HL-60 (cell line): ENCODE data around the gene BAIAP2.

Experiments
- DNase-seq, 2 experiments: peaks; one replicate each; pipeline ENCODE4 v3.0.0-alpha.2; 2010 to 2020; ENCODE audit warnings: low read depth in 1 of 2, low spot score in 1 of 2
- H3K27ac ChIP-seq: fragments of 250-450 bp; sonication (Bioruptor Pico); replicated peaks from 2 replicates; pipeline ENCODE4 v1.5.1; 2020; ENCODE audit warnings: mild to moderate bottlenecking, moderate library complexity
- H3K27me3 ChIP-seq: fragments of 250-450 bp; sonication (Bioruptor Pico); 2 replicates; pipeline ENCODE4 v1.5.1; 2021; ENCODE audit warnings: mild to moderate bottlenecking, moderate library complexity; ENCODE audit not compliant: insufficient read depth, poor library complexity, severe bottlenecking
- H3K4me3 ChIP-seq: replicated peaks from 2 replicates; pipeline ENCODE4 v1.5.1; 2011; ENCODE audit warnings: mild to moderate bottlenecking, control low read depth, low read length; ENCODE audit not compliant: insufficient read depth
- GABPA ChIP-seq: IDR thresholded peaks from 2 replicates; pipeline ENCODE4 v1.6.1; 2012; ENCODE audit warnings: low read depth
- POLR2AphosphoS5 ChIP-seq: IDR thresholded peaks from 2 replicates; pipeline ENCODE4 v1.6.1; 2012; ENCODE audit warnings: low read depth
- SPI1 ChIP-seq: IDR thresholded peaks from 2 replicates; pipeline ENCODE4 v1.6.1; 2012; ENCODE audit warnings: low read depth, mild to moderate bottlenecking, borderline replicate concordance
- TF ChIP-seq, protein P1 (sequence below): IDR thresholded peaks from 2 replicates; pipeline ENCODE4 v1.6.1; 2012; ENCODE audit warnings: low read depth; ENCODE audit not compliant: insufficient replicate concordance
- TF ChIP-seq, protein P2 (sequence below): IDR thresholded peaks from one replicate; pipeline ENCODE4 v1.5.1; 2011; ENCODE audit warnings: low read length, control low read depth, inconsistent platforms; ENCODE audit not compliant: insufficient read depth

Gene BAIAP2

DNA sequence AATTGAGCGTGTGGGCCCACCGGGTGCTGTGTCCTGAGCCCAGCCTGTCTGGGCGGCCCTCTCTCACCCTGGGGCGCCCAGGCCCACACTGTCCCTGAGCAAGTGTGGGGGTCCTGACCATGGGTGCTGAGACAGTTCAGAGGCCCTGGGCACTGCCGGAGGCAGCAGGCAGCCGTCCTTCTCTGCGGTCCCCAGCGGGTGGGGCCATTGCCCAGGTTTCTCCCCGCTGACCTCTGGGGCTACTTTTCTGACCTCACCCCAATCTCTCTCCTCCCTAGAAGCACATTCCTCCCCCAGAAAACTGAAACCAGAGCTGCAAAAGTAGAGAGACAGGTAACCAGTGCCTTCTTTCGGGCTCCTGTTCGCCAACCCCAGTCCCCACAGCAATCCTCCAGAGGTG is 94.3 kb downstream of the BAIAP2 start:
- no peak for DNase-seq
- Histone ChIP-seq H3K27me3 (no peaks in the 10 kb centered on the region), H3K27ac (no peak overlapping the region), H3K4me3 (no peak overlapping the region)
- TF ChIP-seq, protein P1, sequence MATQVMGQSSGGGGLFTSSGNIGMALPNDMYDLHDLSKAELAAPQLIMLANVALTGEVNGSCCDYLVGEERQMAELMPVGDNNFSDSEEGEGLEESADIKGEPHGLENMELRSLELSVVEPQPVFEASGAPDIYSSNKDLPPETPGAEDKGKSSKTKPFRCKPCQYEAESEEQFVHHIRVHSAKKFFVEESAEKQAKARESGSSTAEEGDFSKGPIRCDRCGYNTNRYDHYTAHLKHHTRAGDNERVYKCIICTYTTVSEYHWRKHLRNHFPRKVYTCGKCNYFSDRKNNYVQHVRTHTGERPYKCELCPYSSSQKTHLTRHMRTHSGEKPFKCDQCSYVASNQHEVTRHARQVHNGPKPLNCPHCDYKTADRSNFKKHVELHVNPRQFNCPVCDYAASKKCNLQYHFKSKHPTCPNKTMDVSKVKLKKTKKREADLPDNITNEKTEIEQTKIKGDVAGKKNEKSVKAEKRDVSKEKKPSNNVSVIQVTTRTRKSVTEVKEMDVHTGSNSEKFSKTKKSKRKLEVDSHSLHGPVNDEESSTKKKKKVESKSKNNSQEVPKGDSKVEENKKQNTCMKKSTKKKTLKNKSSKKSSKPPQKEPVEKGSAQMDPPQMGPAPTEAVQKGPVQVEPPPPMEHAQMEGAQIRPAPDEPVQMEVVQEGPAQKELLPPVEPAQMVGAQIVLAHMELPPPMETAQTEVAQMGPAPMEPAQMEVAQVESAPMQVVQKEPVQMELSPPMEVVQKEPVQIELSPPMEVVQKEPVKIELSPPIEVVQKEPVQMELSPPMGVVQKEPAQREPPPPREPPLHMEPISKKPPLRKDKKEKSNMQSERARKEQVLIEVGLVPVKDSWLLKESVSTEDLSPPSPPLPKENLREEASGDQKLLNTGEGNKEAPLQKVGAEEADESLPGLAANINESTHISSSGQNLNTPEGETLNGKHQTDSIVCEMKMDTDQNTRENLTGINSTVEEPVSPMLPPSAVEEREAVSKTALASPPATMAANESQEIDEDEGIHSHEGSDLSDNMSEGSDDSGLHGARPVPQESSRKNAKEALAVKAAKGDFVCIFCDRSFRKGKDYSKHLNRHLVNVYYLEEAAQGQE = no peak
- TF ChIP-seq, protein P2, sequence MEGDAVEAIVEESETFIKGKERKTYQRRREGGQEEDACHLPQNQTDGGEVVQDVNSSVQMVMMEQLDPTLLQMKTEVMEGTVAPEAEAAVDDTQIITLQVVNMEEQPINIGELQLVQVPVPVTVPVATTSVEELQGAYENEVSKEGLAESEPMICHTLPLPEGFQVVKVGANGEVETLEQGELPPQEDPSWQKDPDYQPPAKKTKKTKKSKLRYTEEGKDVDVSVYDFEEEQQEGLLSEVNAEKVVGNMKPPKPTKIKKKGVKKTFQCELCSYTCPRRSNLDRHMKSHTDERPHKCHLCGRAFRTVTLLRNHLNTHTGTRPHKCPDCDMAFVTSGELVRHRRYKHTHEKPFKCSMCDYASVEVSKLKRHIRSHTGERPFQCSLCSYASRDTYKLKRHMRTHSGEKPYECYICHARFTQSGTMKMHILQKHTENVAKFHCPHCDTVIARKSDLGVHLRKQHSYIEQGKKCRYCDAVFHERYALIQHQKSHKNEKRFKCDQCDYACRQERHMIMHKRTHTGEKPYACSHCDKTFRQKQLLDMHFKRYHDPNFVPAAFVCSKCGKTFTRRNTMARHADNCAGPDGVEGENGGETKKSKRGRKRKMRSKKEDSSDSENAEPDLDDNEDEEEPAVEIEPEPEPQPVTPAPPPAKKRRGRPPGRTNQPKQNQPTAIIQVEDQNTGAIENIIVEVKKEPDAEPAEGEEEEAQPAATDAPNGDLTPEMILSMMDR = no peak
- no peak for TF ChIP-seq SPI1
- no peak for TF ChIP-seq GABPA
- no peak for TF ChIP-seq POLR2AphosphoS5

DNA sequence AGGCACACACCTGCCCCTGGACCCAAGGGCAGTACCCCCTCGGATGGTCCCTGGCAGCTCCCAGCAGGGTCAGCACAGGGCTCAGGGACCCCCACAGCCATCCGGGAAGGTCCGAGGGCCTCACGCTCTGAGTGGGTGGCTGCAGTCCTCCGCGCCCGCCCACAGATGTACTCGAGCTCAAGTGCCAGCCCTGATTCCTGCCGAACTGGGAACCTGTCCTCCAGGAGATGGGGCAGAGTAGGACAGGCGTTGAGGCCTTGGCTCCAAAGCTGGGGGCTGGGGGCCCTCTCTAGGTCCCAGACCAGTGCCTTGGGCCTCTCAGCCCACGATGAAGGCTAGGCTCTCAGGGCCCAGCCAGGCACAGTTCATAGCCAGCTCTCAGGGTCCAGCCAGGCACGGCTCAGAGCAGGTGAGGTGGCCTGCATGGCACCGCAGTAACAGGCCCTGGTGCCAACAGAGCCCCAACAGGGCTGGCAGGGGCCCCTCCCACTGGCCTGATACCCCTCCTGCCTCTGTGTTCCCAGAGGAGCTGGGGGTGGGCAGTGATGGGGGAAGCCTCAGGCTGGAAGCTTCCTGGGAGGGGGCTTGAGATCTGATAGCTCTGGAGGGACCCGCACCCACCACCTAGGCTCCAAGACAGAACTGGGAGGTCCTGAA is 94.9 kb downstream of the BAIAP2 start:
- no peaks in the 10 kb centered on the region for H3K27me3 ChIP-seq
- H3K4me3 ChIP-seq = no peak overlapping the region
- TF ChIP-seq, protein P1 = no peak
- TF ChIP-seq SPI1 = no peak
- TF ChIP-seq, protein P2 = no peak
- no peak for TF ChIP-seq GABPA
- TF ChIP-seq POLR2AphosphoS5 = no peak
- DNase-seq = no peak
- no peak overlapping the region for H3K27ac ChIP-seq

DNA sequence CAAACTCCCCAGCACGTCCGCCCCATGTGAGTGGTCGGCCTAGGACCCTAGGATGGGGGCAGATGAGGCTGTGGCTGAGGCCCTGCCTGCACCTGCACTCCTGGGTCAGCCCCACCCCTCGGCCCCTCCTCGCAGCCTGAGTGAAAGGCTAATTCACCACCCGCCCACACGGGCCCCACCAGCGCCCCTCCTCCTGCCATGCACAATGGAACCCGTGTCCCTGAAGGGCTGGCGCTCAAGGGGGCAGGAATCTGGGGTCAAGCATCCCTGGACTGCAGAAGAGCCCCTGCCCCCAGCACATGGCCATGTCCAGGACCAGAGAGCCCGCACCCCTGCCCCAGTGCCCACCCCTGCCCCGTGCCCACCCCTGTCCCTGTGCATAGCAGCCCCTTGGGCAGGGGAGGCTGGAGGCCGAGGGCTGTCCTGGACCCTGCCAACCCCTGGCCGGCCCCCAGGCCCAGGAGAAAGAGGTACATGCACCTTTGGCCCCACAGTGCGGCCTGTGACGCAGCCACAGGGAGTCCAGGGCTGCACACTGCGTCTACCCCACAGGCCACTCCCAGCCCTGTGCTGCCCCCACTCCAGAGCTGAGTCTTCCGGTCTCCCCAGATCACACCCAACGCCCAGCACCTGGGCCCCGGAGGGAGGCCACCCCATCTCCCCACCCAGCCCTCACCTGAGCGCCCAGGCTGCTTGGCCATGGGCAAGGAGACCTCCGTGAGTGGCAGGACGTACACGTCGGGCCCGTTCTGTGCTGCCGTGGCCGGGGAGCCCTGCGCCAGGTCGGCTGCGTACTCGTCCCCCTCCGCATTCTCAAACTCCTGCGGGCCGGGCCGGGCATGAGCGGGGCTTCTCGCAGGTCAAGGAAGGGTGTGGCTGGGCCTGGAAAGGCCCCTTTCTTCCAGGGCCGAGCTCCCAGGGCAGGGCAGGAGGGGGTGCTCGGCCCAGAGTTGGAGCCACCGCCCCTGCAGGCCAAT is 95.7 kb downstream of the BAIAP2 start:
- no peak for DNase-seq
- TF ChIP-seq, protein P1 = no peak
- TF ChIP-seq, protein P2 = no peak
- TF ChIP-seq POLR2AphosphoS5 = no peak
- no peak for TF ChIP-seq SPI1
- TF ChIP-seq GABPA = no peak
- Histone ChIP-seq H3K27me3 (peaks cover 2% of the 10 kb centered on the region), H3K27ac (no peak overlapping the region), H3K4me3 (no peak overlapping the region)
